ENCODE measurements around the gene MYO1C.

The MYO1C gene

GRCh38 chr17:1505586-1505985 is 13.1 kb upstream of the MYO1C start:
- DNase-seq = no peak

DNA sequence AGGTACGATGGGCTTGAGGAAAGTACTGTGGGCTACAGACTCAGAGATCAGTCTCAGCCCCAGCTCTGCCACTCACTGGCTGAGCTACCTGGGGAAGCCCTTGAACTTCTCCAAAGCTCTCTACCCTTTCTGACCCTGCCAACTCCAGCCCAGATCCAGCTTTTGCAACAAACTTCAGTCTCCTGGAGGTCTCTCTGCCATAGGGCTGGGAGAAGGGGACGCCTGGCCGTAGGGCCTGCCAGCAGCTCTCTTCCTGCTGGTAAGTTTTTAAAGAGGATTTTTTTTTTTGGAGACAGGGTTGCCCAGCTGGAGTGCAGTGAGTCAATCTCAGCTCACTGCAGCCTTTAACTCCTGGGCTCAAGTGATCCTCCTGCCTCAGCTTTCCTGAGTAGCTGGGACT is 12.4 kb upstream of the MYO1C start:
- no peak for DNase-seq

DNA sequence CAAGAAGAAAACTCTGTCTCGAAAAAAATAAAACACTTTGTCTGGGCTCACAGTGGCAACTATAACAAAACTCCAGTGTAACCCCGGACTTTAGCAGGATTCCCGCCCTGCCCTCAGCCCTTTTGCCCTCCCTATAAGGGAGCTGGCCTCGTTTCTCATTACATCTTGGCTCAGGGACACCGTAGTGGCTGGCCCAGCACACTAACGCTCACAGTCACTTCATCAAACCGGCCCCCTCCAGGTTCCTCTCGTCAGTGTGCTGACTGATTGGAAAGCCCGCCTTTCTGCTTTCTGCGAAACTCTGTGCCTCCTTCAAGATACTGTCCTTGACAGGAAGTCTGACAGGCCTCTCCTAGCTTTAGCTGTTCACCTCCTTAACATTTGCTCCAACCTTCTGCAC is 11.2 kb upstream of the MYO1C start:
- no peak for DNase-seq

DNA sequence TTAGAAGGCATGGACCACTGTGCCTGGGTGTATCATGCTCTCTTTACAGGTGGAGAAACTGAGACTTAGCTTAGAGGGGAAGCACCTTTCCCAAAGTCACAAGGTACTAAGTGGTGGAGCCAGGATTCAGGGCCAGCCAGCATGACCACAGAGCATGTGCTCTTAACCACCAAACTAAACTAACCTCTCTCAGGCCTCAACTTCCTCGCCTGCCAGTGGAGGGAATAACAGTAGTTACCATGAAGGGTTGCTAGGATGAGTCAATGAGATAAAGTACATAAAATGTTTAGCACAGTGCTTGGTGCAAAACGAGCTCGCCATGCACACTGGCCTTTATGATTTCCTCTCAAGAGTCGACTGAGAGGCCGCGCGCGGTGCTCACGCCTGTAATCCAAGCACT is 6.4 kb upstream of the MYO1C start:
- no peak for DNase-seq

DNA sequence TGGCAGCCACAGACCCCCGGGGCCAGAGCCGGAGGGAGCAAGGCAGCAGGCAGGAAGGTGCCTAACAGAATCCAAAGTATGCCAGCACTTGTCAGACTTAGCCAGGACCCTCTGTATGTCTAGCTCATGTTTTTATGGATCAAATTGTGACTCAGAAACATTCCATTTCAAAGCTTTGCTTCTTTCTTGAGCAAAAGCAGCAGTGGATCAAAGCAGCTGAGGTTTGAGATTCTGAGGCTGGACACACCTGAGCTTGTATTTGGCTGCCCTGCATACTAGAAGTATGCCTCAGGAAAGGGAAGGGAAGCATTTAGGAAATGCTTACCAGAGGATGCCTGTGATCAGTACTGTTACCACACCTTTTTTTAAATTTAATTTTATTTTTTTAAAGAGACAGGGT is 5.7 kb upstream of the MYO1C start:
- no peak for DNase-seq

- no peak for DNase-seq
Observed at GRCh38 chr17:1497831-1498230, 5.3 kb upstream of the MYO1C start.

DNA sequence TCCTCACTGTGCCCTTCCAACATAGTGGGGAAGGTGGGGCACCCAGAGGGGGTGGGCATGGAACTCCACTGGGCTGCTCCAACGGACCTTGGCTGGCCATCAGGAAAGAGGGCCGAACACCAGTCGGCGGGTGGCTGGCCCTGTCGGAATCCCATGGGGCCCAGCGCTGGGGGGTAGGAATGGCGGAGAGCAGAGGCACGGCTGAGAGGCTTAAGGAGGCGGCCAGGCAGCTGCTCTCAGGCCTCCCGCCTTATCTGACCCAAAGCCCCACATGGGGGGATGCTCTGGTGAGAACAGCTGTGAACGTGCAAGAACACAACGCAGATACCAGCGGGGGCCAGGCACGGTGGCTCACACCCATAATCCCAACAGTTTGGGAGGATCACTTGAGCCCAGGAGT is 4.4 kb upstream of the MYO1C start:
- DNase-seq = no peak

- no peak for DNase-seq
Observed at GRCh38 chr17:1495265-1495989, 2.9 kb upstream of the MYO1C start.

GRCh38 chr17:1494736-1495253 is 2.3 kb upstream of the MYO1C start:
- no peak for DNase-seq

GRCh38 chr17:1494203-1494602 is 1.7 kb upstream of the MYO1C start:
- no peak for DNase-seq

DNA sequence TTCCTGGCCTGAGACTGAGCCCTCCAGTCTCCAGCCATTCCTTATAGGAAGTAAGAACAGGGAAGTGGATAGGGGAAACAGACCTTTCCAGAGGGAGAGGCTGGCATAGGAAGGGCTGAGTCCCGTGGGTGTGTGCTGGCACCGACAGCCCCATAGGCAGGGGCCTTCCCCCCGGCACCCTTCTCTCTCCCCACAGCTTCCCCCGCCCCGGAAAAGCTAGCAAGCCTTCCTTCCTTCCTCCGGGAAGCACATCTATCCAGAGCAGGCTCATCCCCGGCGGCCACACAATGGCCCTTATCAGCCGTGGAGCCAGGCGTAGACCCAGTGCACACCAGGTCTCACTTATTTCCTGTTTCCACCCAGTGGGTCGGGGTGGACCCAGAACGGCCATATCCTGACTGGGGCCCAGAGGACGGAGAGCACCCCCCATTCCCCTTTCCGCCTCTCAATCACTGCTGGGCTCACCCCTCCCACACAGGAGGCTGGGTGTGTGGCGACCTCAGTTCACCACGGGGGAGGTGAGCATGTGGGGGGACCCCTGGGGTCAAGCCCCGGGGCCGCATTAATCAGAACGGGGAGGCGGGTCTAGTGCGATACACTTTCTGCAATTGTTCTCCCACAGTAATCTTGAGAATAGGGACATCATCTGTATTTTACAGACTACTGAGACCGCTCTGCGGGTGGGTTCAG is 950 bp upstream of the MYO1C start:
- no peak for DNase-seq

- peak in 1 of 2 experiments; percentile 17 for DNase-seq
Observed at GRCh38 chr17:1491443-1492248, 840 bp downstream of the MYO1C start.

GRCh38 chr17:1490643-1491442 is 1.6 kb downstream of the MYO1C start:
- DNase-seq = peak in 1 of 2 experiments; percentile 60

DNA sequence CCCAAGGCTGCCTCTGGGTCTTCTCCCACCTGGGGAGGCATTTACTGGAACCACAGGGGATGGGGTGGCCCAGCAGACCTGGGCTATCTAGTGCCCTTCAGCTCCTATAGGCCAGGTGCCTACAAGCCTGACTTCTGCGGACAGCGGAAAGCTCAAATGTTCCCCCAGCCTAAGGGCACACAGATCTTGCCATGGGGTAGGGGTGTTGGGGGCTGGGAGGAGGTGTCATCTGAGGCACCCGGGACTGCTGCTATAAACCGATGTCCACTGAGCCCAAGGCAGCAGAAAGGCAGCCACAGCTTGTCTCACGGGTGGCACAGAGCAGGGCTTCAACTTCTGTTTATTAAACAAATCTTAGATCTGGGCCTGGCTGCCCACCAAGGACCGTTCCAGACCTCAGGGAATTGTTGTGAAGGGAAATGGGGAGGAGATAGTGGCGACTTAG is 3.6 kb downstream of the MYO1C start:
- no peak for DNase-seq

- DNase-seq = peak; percentile 68 to 74
Observed at GRCh38 chr17:1487939-1488825, 4.3 kb downstream of the MYO1C start.

DNA sequence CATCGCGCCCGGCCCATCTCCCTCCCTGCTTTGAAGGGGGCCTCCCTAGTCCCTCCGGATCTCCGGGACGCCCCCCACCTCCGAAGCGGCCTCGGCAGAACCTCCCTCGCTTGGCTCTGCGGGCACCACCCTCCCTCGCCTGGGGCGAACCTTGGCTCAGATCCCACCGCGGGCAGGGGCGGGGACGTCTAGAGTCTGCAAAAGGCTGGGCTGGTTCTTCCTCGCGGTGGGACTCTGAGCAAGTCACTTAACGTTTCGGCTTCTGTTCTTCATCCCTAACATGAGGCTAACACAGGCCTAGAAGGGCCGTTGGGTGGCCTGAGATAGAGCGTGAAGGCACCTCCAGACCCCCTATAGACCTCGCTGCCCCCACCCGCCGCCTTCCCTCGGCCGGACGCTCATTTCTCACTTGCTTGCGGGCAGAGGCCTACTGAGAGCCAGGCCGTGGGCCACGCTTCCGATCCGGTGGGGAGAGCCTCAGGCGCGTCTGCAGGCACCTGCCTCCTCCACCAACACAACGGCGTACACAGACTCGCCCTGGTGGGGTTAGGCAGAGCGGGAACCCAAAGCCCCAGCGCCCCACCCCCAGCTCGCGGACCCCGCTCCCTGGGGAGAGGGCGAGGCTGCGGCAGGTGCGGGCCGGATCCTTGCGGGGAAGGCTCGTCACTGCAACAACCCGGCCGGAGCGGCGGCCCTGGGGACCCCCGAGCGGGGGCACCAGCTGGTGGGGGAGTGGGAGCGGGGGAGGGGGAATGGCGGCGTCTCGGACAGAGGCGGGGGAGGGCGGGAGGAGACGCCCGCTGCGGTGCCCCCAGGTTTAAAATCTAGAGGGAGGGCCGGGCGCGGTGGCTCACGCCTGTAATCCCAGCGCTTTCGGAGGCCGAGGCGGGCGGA is 5.4 kb downstream of the MYO1C start:
- DNase-seq = peak; percentile 55 to 82

- DNase-seq = peak in 1 of 2 experiments; percentile 28
Observed at GRCh38 chr17:1485423-1486376, 6.8 kb downstream of the MYO1C start.

DNA sequence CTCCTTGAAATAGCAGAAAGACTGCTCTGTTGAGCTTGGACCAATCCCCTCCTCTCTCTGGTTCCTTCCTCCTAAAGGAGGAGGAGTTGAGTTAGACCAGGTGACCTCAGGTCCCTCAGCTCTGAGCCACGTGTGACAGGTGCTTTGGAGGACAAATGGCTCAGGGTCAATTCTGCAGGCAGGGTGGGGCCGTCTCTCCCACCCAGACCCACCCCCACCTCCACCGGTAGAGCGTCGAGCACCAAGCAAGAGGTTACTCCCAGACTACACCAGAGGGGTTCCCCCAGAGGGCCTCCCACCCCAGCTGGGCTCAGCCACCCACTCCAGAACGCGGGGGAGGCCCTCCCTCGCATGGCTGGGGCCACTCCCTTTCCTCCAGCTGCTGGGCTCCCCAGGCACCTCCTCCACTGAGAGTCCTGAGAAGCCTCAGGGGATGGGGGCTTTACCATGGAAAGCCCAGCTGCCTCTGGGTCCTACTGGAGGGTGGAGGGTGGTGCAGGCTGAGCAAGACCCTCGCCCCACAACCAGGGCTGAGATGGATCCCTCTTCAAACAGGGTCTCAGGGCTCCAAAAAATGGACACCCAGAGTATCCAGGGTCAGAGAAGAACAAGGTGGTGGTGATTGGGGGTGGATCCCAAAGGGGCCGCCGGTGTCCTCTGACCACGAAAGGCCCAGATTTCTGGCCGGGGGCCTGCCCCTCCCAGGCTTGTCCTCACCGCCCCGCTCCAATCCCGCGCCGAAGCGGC is 7.6 kb downstream of the MYO1C start:
- DNase-seq = peak in 1 of 2 experiments; percentile 45
